PC-9 (cell line): Measurements from ENCODE around the gene KCNA1. TPM values are rescaled to one million over a fixed set of nuclear protein-coding genes. Genes with fewer than 3 reads are reported as not detected.

Source experiments
- BruUV-seq: library from RNA; stranded (reverse); fragments of 400-500 nt; replicated peaks from 2 replicates; lab custom pipeline; 2021; lab: Mats Ljungman, UMichigan
- CTCF ChIA-PET: fragments of 300-600 bp; sonication (Branson Sonifier 250); formaldehyde crosslinking; loops from one replicate; lab custom pipeline; 2022; ENCODE audit warnings: antibody characterized with exemption; lab: Charles Lee
- POLR2A ChIA-PET: fragments of 300-600 bp; sonication (Branson Sonifier 250); formaldehyde crosslinking; loops from one replicate; lab custom pipeline; 2022; ENCODE audit warnings: antibody characterized with exemption; ENCODE audit not compliant: unreplicated experiment; lab: Charles Lee
- DNase-seq, 2 experiments: peaks; one replicate each; pipeline versions ENCODE4 v3.0.0 to v3.0.0-alpha.2; 2015 to 2022; ENCODE audit warnings: mixed read lengths in 1 of 2
- H2AFZ ChIP-seq: fragments of 200-600 bp; sonication (generic); 2 replicates; pipeline ENCODE4 v1.8.1; 2017; ENCODE audit warnings: antibody characterized with exemption
- H3F3A ChIP-seq: fragments of 200-600 bp; sonication (generic); 2 replicates; pipeline ENCODE4 v1.8.1; 2017; ENCODE audit warnings: antibody characterized with exemption, mild to moderate bottlenecking, low read depth; ENCODE audit not compliant: insufficient read depth
- H3K27ac ChIP-seq: fragments of 200-600 bp; sonication (generic); 2 replicates; pipeline ENCODE4 v1.6.1; 2016; ENCODE audit warnings: mixed run types
- H3K27me3 ChIP-seq: fragments of 200-600 bp; sonication (generic); 2 replicates; pipeline ENCODE4 v1.6.1; 2016; ENCODE audit warnings: low read depth, mixed run types; ENCODE audit not compliant: insufficient read depth
- H3K36me3 ChIP-seq: fragments of 200-600 bp; sonication (generic); 2 replicates; pipeline ENCODE4 v1.6.1; 2016; ENCODE audit warnings: low read depth, mixed run types
- H3K4me1 ChIP-seq: fragments of 200-600 bp; sonication (generic); replicated peaks from 2 replicates; pipeline ENCODE4 v1.6.1; 2016; ENCODE audit warnings: mixed run types; ENCODE audit not compliant: insufficient read depth
- H3K4me2 ChIP-seq: fragments of 200-600 bp; sonication (generic); 2 replicates; pipeline ENCODE4 v1.6.1; 2017; ENCODE audit warnings: mixed run types
- H3K4me3 ChIP-seq: fragments of 200-600 bp; sonication (generic); 2 replicates; pipeline ENCODE4 v1.6.1; 2016; ENCODE audit warnings: mixed run types
- H3K79me2 ChIP-seq: fragments of 200-600 bp; sonication (generic); 2 replicates; pipeline ENCODE4 v1.6.1; 2017; ENCODE audit warnings: low read depth, mixed run types
- H3K9me2 ChIP-seq: fragments of 200-600 bp; sonication (generic); 2 replicates; pipeline ENCODE4 v1.8.1; 2017; ENCODE audit warnings: mild to moderate bottlenecking; ENCODE audit not compliant: insufficient read depth
- H3K9me3 ChIP-seq: fragments of 200-600 bp; sonication (generic); 2 replicates; pipeline ENCODE4 v1.8.1; 2016; ENCODE audit warnings: low read depth; ENCODE audit not compliant: insufficient read depth
- H4K20me1 ChIP-seq: fragments of 200-600 bp; sonication (generic); 2 replicates; pipeline ENCODE4 v1.8.1; 2017; ENCODE audit not compliant: insufficient read depth
- CTCF ChIP-seq: fragments of 200-600 bp; sonication (generic); conservative IDR thresholded peaks from 2 replicates; pipeline ENCODE4 v1.6.1; 2017; ENCODE audit warnings: mixed run types, antibody characterized with exemption, mild to moderate bottlenecking, moderate library complexity
- EZH2 ChIP-seq: fragments of 200-600 bp; sonication (generic); IDR thresholded peaks from 2 replicates; pipeline ENCODE4 v1.8.0; 2017; ENCODE audit warnings: antibody characterized with exemption, low read depth
- intact Hi-C: fragments of 100-400 bp; cut with micrococcal nuclease; formaldehyde crosslinking; loops from one replicate; pipeline ENCODE4 v1.10.0; 2022; ENCODE audit not compliant: unreplicated experiment
- total RNA-seq: library from RNA; stranded (reverse); gene quantifications from 2 replicates; pipeline ENCODE4 v1.2.3, GENCODE V29; 2021

KCNA1 gene
- total RNA-seq, 1 experiment from 2014 or later, result not detected

GRCh38 chr12:4957761-4958160 is 48.1 kb downstream of the KCNA1 start:
- Histone ChIP-seq H3K36me3 (no peaks in the 10 kb centered on the region), H4K20me1 (no peaks in the 10 kb centered on the region), H3F3A (no peaks in the 10 kb centered on the region), H3K4me1 (no peaks in the 10 kb centered on the region), H3K9me3 (no peaks in the 10 kb centered on the region), H3K27me3 (peaks cover 84% of the 10 kb centered on the region), H3K4me2 (no peak overlapping the region), H3K79me2 (no peaks in the 10 kb centered on the region), H2AFZ (no peak overlapping the region), H3K9me2 (no peaks in the 10 kb centered on the region), H3K4me3 (no peak overlapping the region), H3K27ac (no peak overlapping the region)
- no TSS peak for BruUV-seq
- intact Hi-C loops, result no loop called here
- ChIA-PET CTCF (no interaction called here), POLR2A (no interaction called here)
- TF ChIP-seq EZH2, result no peak
- no peak for TF ChIP-seq CTCF
- DNase-seq, result no peak

GRCh38 chr12:4958697-4959375 is 49.1 kb downstream of the KCNA1 start:
- Histone ChIP-seq H3K4me3 (no peak overlapping the region), H3K27ac (no peak overlapping the region), H4K20me1 (no peaks in the 10 kb centered on the region), H3K9me3 (no peaks in the 10 kb centered on the region), H3F3A (no peaks in the 10 kb centered on the region), H3K4me2 (no peak overlapping the region), H3K36me3 (no peaks in the 10 kb centered on the region), H3K79me2 (no peaks in the 10 kb centered on the region), H3K4me1 (no peaks in the 10 kb centered on the region), H3K9me2 (no peaks in the 10 kb centered on the region), H2AFZ (no peak overlapping the region), H3K27me3 (peaks cover 85% of the 10 kb centered on the region)
- ChIA-PET CTCF (no interaction called here), POLR2A (no interaction called here)
- intact Hi-C loops, result no loop called here
- DNase-seq, result no peak
- no TSS peak for BruUV-seq
- TF ChIP-seq EZH2 (no peak), CTCF (no peak)

GRCh38 chr12:4959381-4959780 is 49.7 kb downstream of the KCNA1 start:
- Histone ChIP-seq H3K4me3 (no peak overlapping the region), H3K27ac (no peak overlapping the region), H3F3A (no peaks in the 10 kb centered on the region), H3K9me3 (no peaks in the 10 kb centered on the region), H3K9me2 (no peaks in the 10 kb centered on the region), H3K4me1 (no peaks in the 10 kb centered on the region), H2AFZ (no peak overlapping the region), H4K20me1 (no peaks in the 10 kb centered on the region), H3K79me2 (no peaks in the 10 kb centered on the region), H3K36me3 (no peaks in the 10 kb centered on the region), H3K27me3 (peaks cover 90% of the 10 kb centered on the region), H3K4me2 (no peak overlapping the region)
- no peak for DNase-seq
- ChIA-PET POLR2A (no interaction called here), CTCF (no interaction called here)
- TF ChIP-seq CTCF (no peak), EZH2 (no peak)
- no TSS peak for BruUV-seq
- intact Hi-C loops, result no loop called here
